Measurements from ENCODE around the gene CFAP99. TPM values are rescaled to one million over a fixed set of nuclear protein-coding genes. Genes with fewer than 3 reads are reported as not detected.

Gene CFAP99
- total and polyA plus RNA-seq, 9 of the 15 experiments (the other 6 are each of a cell fraction or from before 2014, with no cell fraction given) = 0.07 to 0.18 (median 0.09) TPM; not detected in 6

DNA sequence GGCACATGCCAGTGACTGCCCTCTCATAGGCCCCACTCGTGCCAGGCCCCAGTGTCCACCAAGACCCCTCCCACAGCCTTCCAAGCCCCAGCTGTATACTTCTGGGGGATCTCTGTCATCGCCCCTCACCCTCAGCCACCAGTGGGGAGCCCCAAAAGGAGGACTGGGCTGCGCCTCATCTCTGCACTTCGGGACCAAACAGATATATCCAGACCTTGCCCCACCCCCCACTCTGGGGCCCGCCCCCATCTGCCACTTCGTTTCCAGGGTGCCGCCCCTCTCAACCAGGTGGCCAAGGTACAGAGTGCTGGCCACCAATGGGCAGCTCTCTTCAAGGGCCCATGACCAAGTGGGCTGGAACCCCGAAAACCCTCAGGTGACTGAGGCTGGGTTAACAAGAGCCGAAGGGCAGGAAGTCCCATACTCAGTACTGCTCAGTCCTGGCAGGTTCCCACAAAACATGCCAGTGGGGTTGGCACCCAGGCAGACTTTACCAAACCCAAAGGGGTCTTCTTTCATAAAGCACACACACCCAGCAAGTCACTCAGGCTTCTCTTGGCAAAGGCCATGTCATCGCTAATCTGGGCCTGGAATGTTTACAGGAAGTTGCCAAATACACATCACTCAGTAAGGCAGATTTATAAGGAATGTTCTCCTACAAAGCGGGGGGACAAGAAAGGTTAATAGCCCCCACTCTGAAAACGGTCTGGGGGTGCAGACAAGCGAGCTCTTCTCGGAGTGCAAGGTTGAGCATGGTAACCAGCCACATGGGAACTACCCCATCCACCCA is 4.7 kb upstream of the CFAP99 start:
- in situ Hi-C loops (cut with MboI) = no loop called here
- intact Hi-C loops (cut with micrococcal nuclease) = loop anchor here (10.0 kb wide), 1 partner anchor 169 kb away; the partner anchor contains the start of genes HAUS3 and POLN
- Histone ChIP-seq H3K4me3 (peak overlapping the region; percentile 37; the same call in 1 of the 2 replicates), H3K27me3 (ENCODE audit: control insufficient read depth in 2 of 2, insufficient read depth in 2 of 2, low read length in 2 of 2) (no peaks in the 10 kb centered on the region), H3K9me3 (replicated peaks; ENCODE audit: control insufficient read depth, insufficient read depth, low read depth, low read length) (no peaks in the 10 kb centered on the region), H3K9ac (ENCODE audit: insufficient read depth in 1 of 2, low read depth in 2 of 2, low read length in 2 of 2) (peak overlapping the region; percentile 69 to 86), H3K27ac (ENCODE audit: extremely low read depth, low read depth, low read length) (peak overlapping the region; percentile 84), H3K4me1 (replicated peaks in 1 of 2; ENCODE audit: control insufficient read depth in 2 of 2, insufficient read depth in 2 of 2, low read length in 2 of 2) (peaks cover 53 to 69% of the 10 kb centered on the region in 2 experiments), H3K4me2 (ENCODE audit: insufficient read depth, low read length) (peak overlapping the region; percentile 82), H3K36me3 (ENCODE audit: control insufficient read depth, insufficient read depth, low read length) (no peaks in the 10 kb centered on the region), H3K9me1 (ENCODE audit: control insufficient read depth, insufficient read depth, low read length) (no peaks in the 10 kb centered on the region), H2AFZ (ENCODE audit: low read depth, low read length) (peak overlapping the region; percentile 74), H4K20me1 (replicated peaks; ENCODE audit: control insufficient read depth, insufficient read depth, low read length) (no peaks in the 10 kb centered on the region; the same call in 1 of the 2 replicates), H3K79me2 (ENCODE audit: control insufficient read depth, insufficient read depth, low read length) (peaks cover 91% of the 10 kb centered on the region)
- ChIA-PET POLR2A (interaction anchor here (0.7 to 1.7 kb wide), 2 partner anchors 11 to 1632 kb away, joined by 3 to 18 read pairs; no protein-coding TSS in a partner anchor), CTCF (ENCODE audit: low intra/inter-chr PET ratio) (no interaction called here)
- ATAC-seq = no peak
- FAIRE-seq = no peak
- peak; percentile 47 to 69 (median 65) for DNase-seq (ENCODE audit: extremely low read depth in 1 of 4, low spot score in 3 of 4)
- WGBS (ENCODE audit: insufficient coverage, low coverage, missing lambda C conversion rate) = 24% methylated on average over 12 of the region's 14 CpGs
- no TSS peak for BruUV-seq (replicated peaks)
- 0 out of 2 replicates have a peak, but pooled peaks have one; percentile 3 for TF ChIP-seq NFIC (IDR thresholded peaks at IDR 0.05)
- TF ChIP-seq LCOR (CRISPR knock-in tag; IDR thresholded peaks at IDR 0.05) = no peak
- no peak for TF ChIP-seq KLF13 (tag; IDR thresholded peaks at IDR 0.05; ENCODE audit: borderline replicate concordance, low read depth)
- TF ChIP-seq ARID2 (IDR thresholded peaks at IDR 0.05) = no peak
- TF ChIP-seq TAF9B (IDR thresholded peaks at IDR 0.05; ENCODE audit: partially characterized antibody) = no peak
- no peak for TF ChIP-seq ZC3H11A (IDR thresholded peaks at IDR 0.05; ENCODE audit: low read depth, low read length)
- TF ChIP-seq, protein P1, sequence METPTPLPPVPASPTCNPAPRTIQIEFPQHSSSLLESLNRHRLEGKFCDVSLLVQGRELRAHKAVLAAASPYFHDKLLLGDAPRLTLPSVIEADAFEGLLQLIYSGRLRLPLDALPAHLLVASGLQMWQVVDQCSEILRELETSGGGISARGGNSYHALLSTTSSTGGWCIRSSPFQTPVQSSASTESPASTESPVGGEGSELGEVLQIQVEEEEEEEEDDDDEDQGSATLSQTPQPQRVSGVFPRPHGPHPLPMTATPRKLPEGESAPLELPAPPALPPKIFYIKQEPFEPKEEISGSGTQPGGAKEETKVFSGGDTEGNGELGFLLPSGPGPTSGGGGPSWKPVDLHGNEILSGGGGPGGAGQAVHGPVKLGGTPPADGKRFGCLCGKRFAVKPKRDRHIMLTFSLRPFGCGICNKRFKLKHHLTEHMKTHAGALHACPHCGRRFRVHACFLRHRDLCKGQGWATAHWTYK (CRISPR knock-in tag; IDR thresholded peaks at IDR 0.05) = no peak
- TF ChIP-seq GABPA (tag; conservative IDR thresholded peaks at IDR 0.05; ENCODE audit: low read depth) = no peak
- TF ChIP-seq RUNX1 (IDR thresholded peaks at IDR 0.05; ENCODE audit: low read depth) = no peak
- TF ChIP-seq NR2C2 (CRISPR knock-in tag; IDR thresholded peaks at IDR 0.05) = no peak
- TF ChIP-seq NR2C2 (tag; IDR thresholded peaks at IDR 0.05) = no peak
- no peak for TF ChIP-seq HLTF (IDR thresholded peaks at IDR 0.05)
- TF ChIP-seq SPI1 (IDR thresholded peaks at IDR 0.05; ENCODE audit: borderline replicate concordance, low read depth, low read length) = no peak
- TF ChIP-seq, protein P2, sequence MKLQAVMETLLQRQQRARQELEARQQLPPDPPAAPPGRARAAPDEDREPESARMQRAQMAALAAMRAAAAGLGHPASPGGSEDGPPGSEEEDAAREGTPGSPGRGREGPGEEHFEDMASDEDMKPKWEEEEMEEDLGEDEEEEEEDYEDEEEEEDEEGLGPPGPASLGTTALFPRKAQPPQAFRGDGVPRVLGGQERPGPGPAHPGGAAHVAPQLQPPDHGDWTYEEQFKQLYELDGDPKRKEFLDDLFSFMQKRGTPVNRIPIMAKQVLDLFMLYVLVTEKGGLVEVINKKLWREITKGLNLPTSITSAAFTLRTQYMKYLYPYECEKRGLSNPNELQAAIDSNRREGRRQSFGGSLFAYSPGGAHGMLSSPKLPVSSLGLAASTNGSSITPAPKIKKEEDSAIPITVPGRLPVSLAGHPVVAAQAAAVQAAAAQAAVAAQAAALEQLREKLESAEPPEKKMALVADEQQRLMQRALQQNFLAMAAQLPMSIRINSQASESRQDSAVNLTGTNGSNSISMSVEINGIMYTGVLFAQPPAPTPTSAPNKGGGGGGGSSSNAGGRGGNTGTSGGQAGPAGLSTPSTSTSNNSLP (IDR thresholded peaks at IDR 0.05; ENCODE audit: borderline replicate concordance, low read depth, low read length) = no peak
- TF ChIP-seq PRPF4 (IDR thresholded peaks at IDR 0.05; ENCODE audit: insufficient read depth, low read depth, low read length, poor library complexity, severe bottlenecking) = no peak
- TF ChIP-seq, protein P3, sequence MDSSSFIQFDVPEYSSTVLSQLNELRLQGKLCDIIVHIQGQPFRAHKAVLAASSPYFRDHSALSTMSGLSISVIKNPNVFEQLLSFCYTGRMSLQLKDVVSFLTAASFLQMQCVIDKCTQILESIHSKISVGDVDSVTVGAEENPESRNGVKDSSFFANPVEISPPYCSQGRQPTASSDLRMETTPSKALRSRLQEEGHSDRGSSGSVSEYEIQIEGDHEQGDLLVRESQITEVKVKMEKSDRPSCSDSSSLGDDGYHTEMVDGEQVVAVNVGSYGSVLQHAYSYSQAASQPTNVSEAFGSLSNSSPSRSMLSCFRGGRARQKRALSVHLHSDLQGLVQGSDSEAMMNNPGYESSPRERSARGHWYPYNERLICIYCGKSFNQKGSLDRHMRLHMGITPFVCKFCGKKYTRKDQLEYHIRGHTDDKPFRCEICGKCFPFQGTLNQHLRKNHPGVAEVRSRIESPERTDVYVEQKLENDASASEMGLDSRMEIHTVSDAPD (CRISPR knock-in tag; IDR thresholded peaks at IDR 0.05) = no peak

All from K562 (cell line).